T-helper 2 cell (primary cell): Measurements from ENCODE around the gene CD40.
A peak's percentile ranks its signal among the peaks of the same experiment; 100 is the strongest.

Experiments used
- DNase-seq, 5 experiments: peaks; one replicate each; pipeline versions ENCODE4 v3.0.0 to v3.0.0-alpha.2; 2012 to 2022

Gene CD40

DNA sequence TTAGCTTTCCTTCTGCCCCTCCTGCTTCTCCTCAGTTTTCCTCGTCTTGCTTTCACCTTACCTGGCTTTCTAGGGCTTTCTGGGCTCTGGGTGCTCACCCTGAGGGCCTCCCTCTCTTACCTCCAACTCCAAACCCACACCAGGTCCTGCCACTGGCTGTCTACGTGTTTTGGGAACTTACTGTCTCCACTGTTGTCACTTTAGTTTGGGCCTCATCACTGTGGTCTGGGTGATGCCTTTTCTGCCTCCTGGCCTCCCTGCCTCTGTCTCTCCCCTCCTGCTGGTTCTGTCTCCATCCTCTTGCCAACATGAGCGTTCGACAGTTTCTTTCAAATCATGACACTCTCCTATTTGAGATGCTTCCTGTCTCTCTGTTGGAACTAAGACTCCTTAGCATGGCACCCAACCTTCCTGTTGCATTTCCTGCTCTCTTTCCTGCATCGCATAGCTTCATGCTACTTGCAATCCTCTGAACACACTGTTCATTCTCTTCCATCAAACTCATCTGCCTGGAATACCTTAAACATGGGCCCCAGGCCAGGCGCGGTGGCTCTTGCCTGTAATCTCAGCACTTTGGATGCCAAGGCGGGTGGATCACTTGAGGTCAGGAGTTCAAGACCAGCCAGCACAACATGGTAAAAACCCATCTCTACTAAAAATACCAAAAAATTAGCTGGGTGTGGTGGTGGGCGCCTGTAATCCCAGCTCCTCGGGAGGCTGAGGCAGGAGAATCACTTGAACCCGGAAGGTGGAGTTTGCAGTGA, 5.5 kb downstream of the CD40 start:
- no peak for DNase-seq

DNA sequence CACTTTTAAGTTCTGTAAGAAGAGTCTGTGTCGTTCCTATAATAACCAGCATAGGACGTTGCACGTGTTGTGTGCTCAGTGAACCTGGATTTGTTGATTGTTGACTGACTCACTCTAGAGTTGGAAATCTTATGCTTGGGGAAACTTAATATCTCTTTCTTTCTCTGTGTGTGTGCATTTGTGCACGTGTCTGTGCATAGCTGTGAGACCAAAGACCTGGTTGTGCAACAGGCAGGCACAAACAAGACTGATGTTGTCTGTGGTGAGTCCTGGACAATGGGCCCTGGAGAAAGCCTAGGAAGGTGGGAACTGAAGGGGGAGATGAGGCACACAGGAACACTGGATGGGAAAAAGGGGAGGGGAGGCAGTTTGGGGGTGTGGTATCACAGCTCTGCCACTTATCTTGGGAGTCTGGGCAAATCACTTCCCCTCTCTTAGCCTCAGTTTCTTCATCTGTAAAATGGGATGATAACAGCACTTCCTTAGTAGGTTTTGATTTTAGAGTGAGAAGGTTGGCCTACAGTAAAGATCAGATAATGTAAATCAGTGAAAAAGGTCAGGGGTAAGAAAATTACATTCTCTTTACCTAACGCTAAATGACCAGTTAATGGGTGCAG, 8.4 kb downstream of the CD40 start:
- DNase-seq, result no peak

- no peak for DNase-seq
Measured at GRCh38 chr20:46127396-46128010, 9.4 kb downstream of the CD40 start.

- no peak for DNase-seq
Measured at GRCh38 chr20:46128310-46129151, 10.4 kb downstream of the CD40 start.

- DNase-seq, result no peak
Measured at GRCh38 chr20:46129955-46130481, 11.9 kb downstream of the CD40 start.

GRCh38 chr20:46130534-46130933, 12.4 kb downstream of the CD40 start:
- no peak for DNase-seq

DNA sequence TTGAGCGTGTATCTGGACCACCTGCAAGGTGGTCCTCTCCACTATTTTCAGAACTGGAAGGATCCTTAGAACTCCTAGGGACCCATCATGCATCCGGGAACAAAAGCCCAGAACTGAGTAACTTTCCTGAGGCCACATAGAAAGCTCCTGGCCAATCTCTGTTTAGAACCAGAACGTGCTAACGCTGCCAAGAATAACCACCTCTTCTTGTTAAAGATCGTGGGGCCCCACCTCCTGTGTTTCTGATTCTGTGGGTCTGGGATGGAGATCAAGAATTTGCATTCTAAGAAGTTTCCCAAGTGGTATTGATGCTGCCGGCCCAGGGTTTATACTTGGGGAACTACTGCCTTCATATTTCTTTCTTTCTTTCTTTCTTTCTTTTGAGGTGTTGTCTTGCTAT, 13.3 kb downstream of the CD40 start:
- no peak for DNase-seq

DNA sequence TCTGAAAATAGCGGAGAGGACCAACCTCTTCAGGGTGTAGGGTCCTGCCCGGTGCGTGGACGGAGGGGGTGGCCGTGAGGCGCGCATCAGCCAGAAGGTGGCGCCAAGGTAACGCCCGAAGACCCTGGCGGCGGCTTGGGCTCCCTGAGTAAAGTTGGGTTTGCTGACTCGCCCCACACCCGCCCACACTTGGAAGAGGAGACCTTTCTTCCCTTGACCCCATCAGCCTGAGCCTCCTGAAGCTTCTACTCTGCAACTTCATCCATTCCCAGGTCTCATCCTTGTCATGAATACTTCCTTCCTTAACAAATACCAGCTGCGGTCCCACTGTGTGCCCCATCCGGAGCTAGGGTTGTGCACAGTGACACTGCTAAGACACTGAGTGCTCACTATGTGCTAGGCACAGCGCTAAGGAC, 14.6 kb downstream of the CD40 start:
- peak in 4 of 5 experiments; percentile 27 to 50 (median 42) for DNase-seq

GRCh38 chr20:46133886-46134654, 16.0 kb downstream of the CD40 start:
- DNase-seq, result no peak

GRCh38 chr20:46134716-46135115, 16.6 kb downstream of the CD40 start:
- no peak for DNase-seq

DNA sequence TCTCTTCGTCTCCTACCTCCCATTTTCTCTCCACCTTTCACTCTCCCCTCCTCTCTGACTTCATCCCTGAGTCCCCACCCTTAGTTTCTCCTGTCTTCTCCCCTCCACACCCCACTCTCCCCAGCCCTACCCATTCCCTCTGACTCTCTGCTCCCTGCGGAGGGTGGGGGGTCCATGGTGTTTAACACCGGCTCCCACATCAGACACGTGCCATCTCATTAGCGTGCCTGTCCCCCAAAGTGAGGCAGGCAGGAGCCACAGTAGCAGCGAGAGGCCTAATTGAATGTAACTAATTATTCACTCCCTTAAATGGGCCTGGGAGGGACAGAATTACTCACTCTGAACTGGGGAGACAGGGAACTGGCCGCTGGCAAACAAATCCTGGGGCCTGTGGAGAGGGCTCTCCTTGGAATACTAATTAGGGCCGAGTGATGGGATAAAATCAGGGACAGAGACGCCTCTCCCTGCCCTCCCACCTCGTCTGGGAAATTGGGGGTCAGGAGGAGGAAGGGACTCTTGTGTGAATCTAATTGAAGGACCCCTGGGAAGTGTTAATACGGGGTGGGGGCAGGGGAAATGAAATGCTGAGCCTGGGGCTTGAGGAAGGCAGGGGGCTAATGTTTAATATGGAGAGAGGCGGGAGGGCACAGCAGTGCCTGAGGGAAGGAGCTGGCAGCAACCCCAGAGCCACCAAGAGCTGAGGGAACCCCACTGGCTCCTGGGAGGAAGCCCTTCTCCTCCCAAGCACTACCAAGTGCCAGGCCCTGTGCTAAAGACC, 17.9 kb downstream of the CD40 start:
- DNase-seq, result no peak

DNA sequence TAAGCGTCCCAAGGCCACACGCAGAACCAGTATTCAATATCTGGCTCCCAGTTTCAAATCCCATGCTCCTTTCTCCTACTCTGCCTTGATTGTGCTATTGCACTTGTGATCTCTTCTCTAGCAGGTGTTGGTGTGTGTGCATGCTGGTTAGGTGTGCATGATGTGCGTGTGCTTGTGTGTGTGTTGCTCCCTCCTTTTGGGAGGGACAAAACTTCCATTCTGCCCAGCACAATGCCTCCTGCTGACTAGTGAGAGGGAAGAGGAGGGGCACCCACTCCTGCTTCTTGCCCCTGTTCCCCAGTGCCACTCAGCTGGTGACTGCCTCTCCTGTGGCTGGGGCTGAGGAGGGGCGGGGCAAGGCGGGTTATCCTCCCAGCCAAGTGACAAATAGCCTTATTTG, 19.7 kb downstream of the CD40 start:
- no peak for DNase-seq

DNA sequence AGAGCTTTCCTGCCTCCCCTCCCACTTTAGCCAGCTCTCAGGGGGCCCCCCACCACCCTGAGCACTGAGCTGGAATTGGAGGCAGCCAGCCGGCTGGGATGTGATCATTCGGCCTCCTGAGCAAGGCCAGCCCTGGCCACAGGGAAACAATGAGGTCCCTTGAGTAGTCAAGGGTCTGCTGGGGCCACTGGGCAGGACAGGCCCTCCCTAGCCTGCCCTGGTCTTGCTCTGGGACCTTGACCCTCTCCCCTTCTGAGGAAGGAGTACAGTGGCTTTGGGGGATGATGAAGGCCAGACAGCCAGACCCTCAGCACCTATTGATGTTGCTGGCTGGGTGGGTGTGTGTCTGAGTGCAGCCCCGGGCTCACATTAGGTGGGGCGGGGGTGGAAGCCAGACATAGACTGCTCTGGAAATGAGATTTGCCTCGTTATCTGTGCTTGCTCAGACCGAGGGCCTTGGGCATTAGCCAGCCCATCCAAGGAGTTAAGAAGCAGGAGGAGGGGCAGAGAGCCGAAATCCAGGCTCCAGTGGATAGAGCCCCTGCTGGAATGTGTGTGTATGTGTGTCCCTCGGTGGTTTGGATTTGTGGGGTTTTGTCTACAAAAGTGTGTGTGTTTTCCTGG, 21.3 kb downstream of the CD40 start:
- DNase-seq, result no peak

DNA sequence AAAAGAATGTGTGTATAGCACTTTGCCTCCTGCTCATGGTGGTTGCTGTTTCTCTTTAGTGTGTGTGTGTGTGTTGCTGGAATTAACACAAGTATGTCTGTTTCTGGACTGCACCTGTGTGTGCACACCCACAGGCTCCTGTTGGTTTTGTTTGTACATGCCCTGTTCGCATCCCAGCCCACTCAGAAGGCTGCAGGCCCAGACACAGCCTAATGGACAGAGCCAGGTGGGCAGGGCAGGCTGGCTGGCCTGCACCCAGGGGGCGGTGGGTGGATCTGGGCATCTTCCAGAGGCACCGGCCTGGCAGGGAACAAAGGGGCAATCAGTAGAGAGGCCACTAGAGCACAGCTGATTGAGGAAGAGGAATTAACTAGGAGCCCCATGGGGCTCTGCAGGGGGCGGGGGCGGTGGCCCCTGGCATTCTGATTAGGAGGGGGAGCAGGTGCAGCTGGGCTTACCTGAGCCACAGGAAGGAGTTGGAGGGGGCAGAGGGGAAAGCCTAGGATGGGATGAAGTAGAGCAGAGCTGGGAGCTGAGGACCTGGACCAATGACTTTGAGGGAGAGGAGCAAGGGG, 21.9 kb downstream of the CD40 start:
- DNase-seq, result no peak

DNA sequence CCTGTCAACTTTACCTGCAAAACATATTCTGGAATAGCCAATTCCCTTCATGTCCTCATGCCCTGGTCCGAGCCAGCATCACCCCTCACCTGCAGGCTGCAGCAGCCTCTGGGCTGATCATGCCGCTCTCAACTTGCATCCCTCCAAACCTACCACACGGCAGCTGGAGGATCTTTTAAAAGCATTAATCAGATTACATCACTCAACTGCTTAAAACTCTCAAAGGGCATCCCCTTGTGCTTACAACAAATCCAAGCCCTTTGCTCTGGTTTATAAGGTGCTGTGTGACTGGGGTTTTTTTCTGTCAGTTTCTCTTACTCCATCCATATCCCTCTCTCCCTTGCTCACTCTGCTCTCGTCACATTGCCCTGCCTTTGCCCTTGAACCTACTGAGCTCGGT, 24.0 kb downstream of the CD40 start:
- DNase-seq, result no peak

GRCh38 chr20:46144432-46145025, 26.4 kb downstream of the CD40 start:
- no peak for DNase-seq

- no peak for DNase-seq
Measured at GRCh38 chr20:46145713-46146112, 27.6 kb downstream of the CD40 start.

GRCh38 chr20:46148313-46149208, 30.4 kb downstream of the CD40 start:
- no peak for DNase-seq

DNA sequence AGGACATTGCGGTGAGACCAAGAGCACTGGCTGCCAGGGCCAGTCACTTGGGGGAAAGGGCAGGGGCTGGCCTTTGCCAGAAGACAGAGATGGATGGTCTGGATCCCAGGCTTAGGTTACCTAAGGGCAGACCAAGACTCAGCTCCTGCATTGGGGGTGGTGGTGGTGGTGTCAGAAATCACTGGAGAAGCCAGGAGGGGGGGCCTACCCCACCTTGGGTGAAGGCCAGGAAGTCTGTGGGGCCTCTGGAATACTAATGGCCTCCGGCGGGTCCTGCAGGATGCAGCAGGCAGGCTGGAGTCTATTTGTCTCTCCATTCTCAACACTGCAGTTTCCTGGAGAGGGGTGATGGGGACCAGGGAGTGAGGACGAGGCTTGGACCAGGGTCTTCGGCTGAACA, 32.8 kb downstream of the CD40 start:
- DNase-seq, result no peak
